ENCODE results near the gene FBLN1. TPM values are rescaled to one million over a fixed set of nuclear protein-coding genes. Genes with fewer than 3 reads are reported as not detected.

The FBLN1 gene
- total and polyA plus RNA-seq, 2 donors (not counting 1 experiment from before 2014, with no cell fraction given): not detected

DNA sequence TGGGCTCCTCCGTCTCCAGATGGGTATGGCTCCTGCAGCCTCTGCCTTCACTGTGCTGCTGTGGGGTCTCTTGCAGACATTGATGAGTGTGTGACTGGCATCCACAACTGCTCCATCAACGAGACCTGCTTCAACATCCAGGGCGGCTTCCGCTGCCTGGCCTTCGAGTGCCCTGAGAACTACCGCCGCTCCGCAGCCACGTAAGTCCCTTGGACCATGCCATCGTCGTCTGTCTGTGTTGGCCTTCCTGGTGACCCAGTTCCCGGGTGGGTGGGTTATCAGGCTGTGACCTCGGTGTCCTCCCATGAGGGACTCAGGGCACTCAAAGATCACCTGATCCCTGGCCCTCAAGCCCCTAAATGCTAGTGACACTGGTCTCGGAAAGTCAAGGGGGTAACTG is 47.7 kb downstream of the FBLN1 start:
- intact Hi-C loops (cut with micrococcal nuclease): no loop called here
- no peaks in the 10 kb centered on the region for H3K27me3 ChIP-seq (replicated peaks in 1 of 4; ENCODE audit: control extremely low read depth in 1 of 4, control insufficient read depth in 3 of 4, insufficient read depth in 4 of 4, low read length in 3 of 4)
- Mint-ChIP-seq H3K4me1 (no peaks in the 10 kb centered on the region), H3K27ac (no peak overlapping the region), H3K9me3 (ENCODE audit: insufficient read depth) (no peaks in the 10 kb centered on the region), H3K27me3 (peaks cover 10% of the 10 kb centered on the region), H3K4me3 (no peak overlapping the region)
- no peak overlapping the region for H3K9ac ChIP-seq (ENCODE audit: low read length)
- WGBS (ENCODE audit: insufficient coverage): 97% methylated on average over 14 of the region's 14 CpGs
- peaks cover 0 to 10% (median 0%) of the 10 kb centered on the region in 3 donors for H3K9me3 ChIP-seq (ENCODE audit: control extremely low read depth in 1 of 3, control insufficient read depth in 2 of 3, insufficient read depth in 1 of 3, low read length in 2 of 3)
- no peak for DNase-seq
- no peak for TF ChIP-seq EZH2 (IDR thresholded peaks at IDR 0.05; ENCODE audit: borderline replicate concordance, insufficient read depth, low read depth, low read length, poor library complexity, severe bottlenecking)
- TF ChIP-seq, protein P1, sequence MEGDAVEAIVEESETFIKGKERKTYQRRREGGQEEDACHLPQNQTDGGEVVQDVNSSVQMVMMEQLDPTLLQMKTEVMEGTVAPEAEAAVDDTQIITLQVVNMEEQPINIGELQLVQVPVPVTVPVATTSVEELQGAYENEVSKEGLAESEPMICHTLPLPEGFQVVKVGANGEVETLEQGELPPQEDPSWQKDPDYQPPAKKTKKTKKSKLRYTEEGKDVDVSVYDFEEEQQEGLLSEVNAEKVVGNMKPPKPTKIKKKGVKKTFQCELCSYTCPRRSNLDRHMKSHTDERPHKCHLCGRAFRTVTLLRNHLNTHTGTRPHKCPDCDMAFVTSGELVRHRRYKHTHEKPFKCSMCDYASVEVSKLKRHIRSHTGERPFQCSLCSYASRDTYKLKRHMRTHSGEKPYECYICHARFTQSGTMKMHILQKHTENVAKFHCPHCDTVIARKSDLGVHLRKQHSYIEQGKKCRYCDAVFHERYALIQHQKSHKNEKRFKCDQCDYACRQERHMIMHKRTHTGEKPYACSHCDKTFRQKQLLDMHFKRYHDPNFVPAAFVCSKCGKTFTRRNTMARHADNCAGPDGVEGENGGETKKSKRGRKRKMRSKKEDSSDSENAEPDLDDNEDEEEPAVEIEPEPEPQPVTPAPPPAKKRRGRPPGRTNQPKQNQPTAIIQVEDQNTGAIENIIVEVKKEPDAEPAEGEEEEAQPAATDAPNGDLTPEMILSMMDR (IDR thresholded peaks at IDR 0.05): no peak
- H4K20me1 ChIP-seq (ENCODE audit: control insufficient read depth, insufficient read depth, low read length, poor library complexity, severe bottlenecking): no peaks in the 10 kb centered on the region
- H3K4me1 ChIP-seq (ENCODE audit: control insufficient read depth in 2 of 2, insufficient read depth in 2 of 2, low read length in 2 of 2): no peaks in the 10 kb centered on the region
- ATAC-seq (ENCODE audit: low read depth): no peak
- H3K4me3 ChIP-seq (ENCODE audit: control extremely low read depth in 1 of 5, extremely low read depth in 1 of 5, insufficient read depth in 1 of 5, low read depth in 2 of 5, low read length in 4 of 5): no peak overlapping the region
- no peak overlapping the region for H3K4me2 ChIP-seq (replicated peaks; ENCODE audit: low read depth, low read length, poor library complexity, severe bottlenecking)
- no peaks in the 10 kb centered on the region for H3K36me3 ChIP-seq (replicated peaks in 1 of 2; ENCODE audit: control extremely low read depth in 1 of 2, control insufficient read depth in 1 of 2, extremely low read depth in 1 of 2, insufficient read depth in 2 of 2, low read length in 1 of 2)
- ChIA-PET POLR2A (no interaction called here), CTCF (no interaction called here)
- H3K79me2 ChIP-seq (ENCODE audit: control insufficient read depth, insufficient read depth, low read length): no peaks in the 10 kb centered on the region
- H2AFZ ChIP-seq (ENCODE audit: insufficient read depth, low read depth, low read length, poor library complexity, severe bottlenecking): no peak overlapping the region
- no peak overlapping the region for H3K27ac ChIP-seq (ENCODE audit: low read length in 2 of 2)

DNA sequence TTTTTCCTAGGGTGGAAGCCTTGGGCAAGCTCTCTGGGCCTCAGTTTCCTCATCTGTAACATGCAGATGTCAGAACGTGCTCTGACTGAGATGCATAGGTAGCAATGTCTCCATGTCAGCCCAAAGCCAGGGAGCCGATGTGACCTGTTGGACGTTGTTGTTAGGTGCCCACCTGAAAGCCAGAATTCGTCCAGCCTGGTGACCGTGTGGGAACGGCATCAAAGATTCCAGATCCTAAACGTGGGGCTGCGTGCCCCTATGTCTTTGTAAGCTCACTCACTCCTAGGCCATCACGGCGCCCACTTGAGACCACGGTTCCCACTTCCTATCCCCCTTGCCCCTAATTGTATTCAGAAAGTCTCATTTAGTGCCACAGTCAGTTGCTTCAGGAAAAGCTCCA is 48.2 kb downstream of the FBLN1 start:
- no peaks in the 10 kb centered on the region for H3K9me3 Mint-ChIP-seq (ENCODE audit: insufficient read depth)
- ChIA-PET CTCF (interaction anchor here (0.7 kb wide), 1 partner anchor 279 kb away, joined by 3 read pairs; no protein-coding TSS in a partner anchor), POLR2A (no interaction called here)
- no peak for TF ChIP-seq EZH2 (IDR thresholded peaks at IDR 0.05; ENCODE audit: borderline replicate concordance, insufficient read depth, low read depth, low read length, poor library complexity, severe bottlenecking)
- TF ChIP-seq, protein P1 (IDR thresholded peaks at IDR 0.05): no peak
- H3K9me3 ChIP-seq (ENCODE audit: control extremely low read depth in 1 of 3, control insufficient read depth in 2 of 3, insufficient read depth in 1 of 3, low read length in 2 of 3): peaks cover 0 to 10% (median 0%) of the 10 kb centered on the region in 3 donors
- DNase-seq: no peak
- no peak for ATAC-seq (ENCODE audit: low read depth)
- H3K27me3 Mint-ChIP-seq: peaks cover 13% of the 10 kb centered on the region
- H3K4me1 Mint-ChIP-seq: no peaks in the 10 kb centered on the region
- peaks cover 0 to under 1% (median 0%) of the 10 kb centered on the region in 4 experiments for H3K27me3 ChIP-seq (replicated peaks in 1 of 4; ENCODE audit: control extremely low read depth in 1 of 4, control insufficient read depth in 3 of 4, insufficient read depth in 4 of 4, low read length in 3 of 4)
- no peaks in the 10 kb centered on the region for H3K36me3 ChIP-seq (replicated peaks in 1 of 2; ENCODE audit: control extremely low read depth in 1 of 2, control insufficient read depth in 1 of 2, extremely low read depth in 1 of 2, insufficient read depth in 2 of 2, low read length in 1 of 2)
- no peak overlapping the region for H3K4me3 ChIP-seq (ENCODE audit: control extremely low read depth in 1 of 5, extremely low read depth in 1 of 5, insufficient read depth in 1 of 5, low read depth in 2 of 5, low read length in 4 of 5)
- intact Hi-C loops (cut with micrococcal nuclease): no loop called here
- 96% methylated on average over 11 of the region's 11 CpGs for WGBS (ENCODE audit: insufficient coverage)
- no peak overlapping the region for H2AFZ ChIP-seq (ENCODE audit: insufficient read depth, low read depth, low read length, poor library complexity, severe bottlenecking)
- H3K79me2 ChIP-seq (ENCODE audit: control insufficient read depth, insufficient read depth, low read length): no peaks in the 10 kb centered on the region
- no peaks in the 10 kb centered on the region for H3K4me1 ChIP-seq (ENCODE audit: control insufficient read depth in 2 of 2, insufficient read depth in 2 of 2, low read length in 2 of 2)
- H4K20me1 ChIP-seq (ENCODE audit: control insufficient read depth, insufficient read depth, low read length, poor library complexity, severe bottlenecking): no peaks in the 10 kb centered on the region
- H3K27ac Mint-ChIP-seq: no peak overlapping the region
- H3K27ac ChIP-seq (ENCODE audit: low read length in 2 of 2): no peak overlapping the region
- H3K9ac ChIP-seq (ENCODE audit: low read length): no peak overlapping the region
- no peak overlapping the region for H3K4me3 Mint-ChIP-seq
- H3K4me2 ChIP-seq (replicated peaks; ENCODE audit: low read depth, low read length, poor library complexity, severe bottlenecking): no peak overlapping the region

Data from B cell (primary cell).